Suprapubic skin (tissue), 4 donors: ENCODE results near the gene ASIC4.

Source experiments
- EP300 ChIP-seq: sonication (generic); formaldehyde crosslinking; IDR thresholded peaks from one replicate; pipeline ENCODE4 v1.6.1; 2017; ENCODE audit warnings: antibody characterized with exemption
- POLR2A ChIP-seq, 2 donors: fragments of 450-650 bp; IDR thresholded peaks; one replicate each; pipeline ENCODE4 v1.6.1; 2017; ENCODE audit warnings: antibody characterized with exemption in 2 of 2, mild to moderate bottlenecking in 2 of 2, moderate library complexity in 2 of 2
- POLR2AphosphoS5 ChIP-seq, 3 donors: sonication (generic); formaldehyde crosslinking; IDR thresholded peaks; one replicate each; pipeline ENCODE4 v1.6.1; 2017; ENCODE audit warnings: antibody characterized with exemption in 3 of 3
- TF ChIP-seq, protein P1 (sequence below), 2 donors: fragments of 200-600 bp in 1 of 2; fragments of 450-650 bp in 1 of 2; sonication (generic) in 1 of 2; IDR thresholded peaks; one replicate each; pipeline ENCODE4 v1.5.1; 2016 to 2019; ENCODE audit warnings: antibody characterized with exemption in 2 of 2, mild to moderate bottlenecking in 1 of 2, moderate library complexity in 1 of 2

- no peak for TF ChIP-seq POLR2A (IDR thresholded peaks at IDR 0.05)
- TF ChIP-seq POLR2AphosphoS5 (IDR thresholded peaks at IDR 0.05) = no peak
- TF ChIP-seq, protein P1, sequence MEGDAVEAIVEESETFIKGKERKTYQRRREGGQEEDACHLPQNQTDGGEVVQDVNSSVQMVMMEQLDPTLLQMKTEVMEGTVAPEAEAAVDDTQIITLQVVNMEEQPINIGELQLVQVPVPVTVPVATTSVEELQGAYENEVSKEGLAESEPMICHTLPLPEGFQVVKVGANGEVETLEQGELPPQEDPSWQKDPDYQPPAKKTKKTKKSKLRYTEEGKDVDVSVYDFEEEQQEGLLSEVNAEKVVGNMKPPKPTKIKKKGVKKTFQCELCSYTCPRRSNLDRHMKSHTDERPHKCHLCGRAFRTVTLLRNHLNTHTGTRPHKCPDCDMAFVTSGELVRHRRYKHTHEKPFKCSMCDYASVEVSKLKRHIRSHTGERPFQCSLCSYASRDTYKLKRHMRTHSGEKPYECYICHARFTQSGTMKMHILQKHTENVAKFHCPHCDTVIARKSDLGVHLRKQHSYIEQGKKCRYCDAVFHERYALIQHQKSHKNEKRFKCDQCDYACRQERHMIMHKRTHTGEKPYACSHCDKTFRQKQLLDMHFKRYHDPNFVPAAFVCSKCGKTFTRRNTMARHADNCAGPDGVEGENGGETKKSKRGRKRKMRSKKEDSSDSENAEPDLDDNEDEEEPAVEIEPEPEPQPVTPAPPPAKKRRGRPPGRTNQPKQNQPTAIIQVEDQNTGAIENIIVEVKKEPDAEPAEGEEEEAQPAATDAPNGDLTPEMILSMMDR (IDR thresholded peaks at IDR 0.05) = no peak
- no peak for TF ChIP-seq EP300
These were observed 14.1 kb upstream of the ASIC4 start for GRCh38 chr2:219500135-219500534.
